ENCODE results near the gene ACACB. TPM values are rescaled to one million over a fixed set of nuclear protein-coding genes. Genes with fewer than 3 reads are reported as not detected.

The ACACB gene
- polyA plus RNA-seq, 1 donor from 2014 or later, result 0.22 TPM

GRCh38 chr12:109102491-109102890, 13.9 kb upstream of the ACACB start:
- Histone ChIP-seq H3K4me2 (ENCODE audit: low read length) (no peak overlapping the region), H3F3A (ENCODE audit: insufficient read depth, low read length, poor library complexity, severe bottlenecking) (no peaks in the 10 kb centered on the region), H3K27me3 (ENCODE audit: insufficient read depth, low read depth, low read length) (no peaks in the 10 kb centered on the region), H2AFZ (ENCODE audit: low read depth, low read length) (no peak overlapping the region), H4K20me1 (ENCODE audit: insufficient read depth) (no peaks in the 10 kb centered on the region), H3K4me3 (ENCODE audit: low read length) (no peak overlapping the region), H3K79me2 (replicated peaks; ENCODE audit: insufficient read depth, low read length) (peaks cover 25% of the 10 kb centered on the region), H3K9ac (ENCODE audit: low read length) (no peak overlapping the region), H3K9me2 (ENCODE audit: insufficient read depth, low read length) (no peaks in the 10 kb centered on the region), H3K27ac (ENCODE audit: low read length) (no peak overlapping the region), H3K36me3 (ENCODE audit: insufficient read depth, low read length) (no peaks in the 10 kb centered on the region), H3K9me3 (ENCODE audit: low read length) (no peaks in the 10 kb centered on the region)
- no peak for TF ChIP-seq EP300 (conservative IDR thresholded peaks at IDR 0.05; ENCODE audit: poor library complexity, severe bottlenecking)

GRCh38 chr12:109105176-109105575, 11.2 kb upstream of the ACACB start:
- H3K4me2 ChIP-seq (ENCODE audit: low read length), result no peak overlapping the region
- no peaks in the 10 kb centered on the region for H3F3A ChIP-seq (ENCODE audit: insufficient read depth, low read length, poor library complexity, severe bottlenecking)
- TF ChIP-seq TAF1 (IDR thresholded peaks at IDR 0.05; ENCODE audit: low read depth) (no peak), RAD21 (conservative IDR thresholded peaks at IDR 0.05) (no peak), MXI1 (conservative IDR thresholded peaks at IDR 0.05; ENCODE audit: poor library complexity, severe bottlenecking) (no peak), SMC3 (conservative IDR thresholded peaks at IDR 0.05; ENCODE audit: poor library complexity) (no peak), REST (IDR thresholded peaks at IDR 0.05; ENCODE audit: borderline replicate concordance) (no peak), POLR2AphosphoS5 (IDR thresholded peaks at IDR 0.05) (no peak), EZH2 (IDR thresholded peaks at IDR 0.05; ENCODE audit: borderline replicate concordance, insufficient read depth, low read length, poor library complexity, severe bottlenecking) (no peak), EP300 (conservative IDR thresholded peaks at IDR 0.05; ENCODE audit: poor library complexity, severe bottlenecking) (no peak)
- TF ChIP-seq, protein P1, sequence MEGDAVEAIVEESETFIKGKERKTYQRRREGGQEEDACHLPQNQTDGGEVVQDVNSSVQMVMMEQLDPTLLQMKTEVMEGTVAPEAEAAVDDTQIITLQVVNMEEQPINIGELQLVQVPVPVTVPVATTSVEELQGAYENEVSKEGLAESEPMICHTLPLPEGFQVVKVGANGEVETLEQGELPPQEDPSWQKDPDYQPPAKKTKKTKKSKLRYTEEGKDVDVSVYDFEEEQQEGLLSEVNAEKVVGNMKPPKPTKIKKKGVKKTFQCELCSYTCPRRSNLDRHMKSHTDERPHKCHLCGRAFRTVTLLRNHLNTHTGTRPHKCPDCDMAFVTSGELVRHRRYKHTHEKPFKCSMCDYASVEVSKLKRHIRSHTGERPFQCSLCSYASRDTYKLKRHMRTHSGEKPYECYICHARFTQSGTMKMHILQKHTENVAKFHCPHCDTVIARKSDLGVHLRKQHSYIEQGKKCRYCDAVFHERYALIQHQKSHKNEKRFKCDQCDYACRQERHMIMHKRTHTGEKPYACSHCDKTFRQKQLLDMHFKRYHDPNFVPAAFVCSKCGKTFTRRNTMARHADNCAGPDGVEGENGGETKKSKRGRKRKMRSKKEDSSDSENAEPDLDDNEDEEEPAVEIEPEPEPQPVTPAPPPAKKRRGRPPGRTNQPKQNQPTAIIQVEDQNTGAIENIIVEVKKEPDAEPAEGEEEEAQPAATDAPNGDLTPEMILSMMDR (IDR thresholded peaks at IDR 0.05; ENCODE audit: poor library complexity, severe bottlenecking), result no peak
- no peaks in the 10 kb centered on the region for H4K20me1 ChIP-seq (ENCODE audit: insufficient read depth)
- no peaks in the 10 kb centered on the region for H3K36me3 ChIP-seq (ENCODE audit: insufficient read depth, low read length)
- H3K4me3 ChIP-seq (ENCODE audit: low read length), result no peak overlapping the region
- peaks cover 4% of the 10 kb centered on the region for H3K79me2 ChIP-seq (replicated peaks; ENCODE audit: insufficient read depth, low read length)
- H2AFZ ChIP-seq (ENCODE audit: low read depth, low read length), result no peak overlapping the region
- H3K9me3 ChIP-seq (ENCODE audit: low read length), result no peaks in the 10 kb centered on the region
- no peak overlapping the region for H3K9ac ChIP-seq (ENCODE audit: low read length)
- H3K27me3 ChIP-seq (ENCODE audit: insufficient read depth, low read depth, low read length), result no peaks in the 10 kb centered on the region
- no peak overlapping the region for H3K27ac ChIP-seq (ENCODE audit: low read length)
- no peaks in the 10 kb centered on the region for H3K9me2 ChIP-seq (ENCODE audit: insufficient read depth, low read length)

Data from neural cell (in vitro differentiated cells).